ENCODE data around the gene NUDT5.

- TF ChIP-seq CTCF (IDR thresholded peaks at IDR 0.05): no peak
- TF ChIP-seq POLR2A (IDR thresholded peaks at IDR 0.05): no peak
Measured at GRCh38 chr10:12186323-12186722, 9.4 kb downstream of the NUDT5 start.
